ENCODE data around the gene EML1.

Gene EML1

DNA sequence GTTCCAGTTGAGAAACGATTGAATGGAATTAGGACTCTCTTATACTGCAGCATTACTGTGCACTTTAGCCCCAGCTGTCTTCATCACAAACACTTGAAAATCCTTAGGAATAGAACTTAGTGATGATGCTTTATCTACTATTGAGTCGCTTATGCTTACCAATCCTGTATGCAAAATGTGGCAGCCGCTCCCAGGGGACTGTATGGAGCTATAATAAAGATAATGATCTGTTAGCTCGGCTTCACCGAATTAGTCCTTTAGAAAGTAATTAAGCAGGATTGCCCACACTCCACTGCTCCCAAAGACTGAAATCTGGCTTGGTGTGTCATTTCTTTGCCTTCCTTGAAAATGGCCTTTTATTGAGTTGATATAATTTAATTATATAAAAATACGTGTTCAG lies 10.6 kb downstream of the EML1 start:
- DNase-seq (ENCODE audit: low read depth, low spot score): no peak

DNA sequence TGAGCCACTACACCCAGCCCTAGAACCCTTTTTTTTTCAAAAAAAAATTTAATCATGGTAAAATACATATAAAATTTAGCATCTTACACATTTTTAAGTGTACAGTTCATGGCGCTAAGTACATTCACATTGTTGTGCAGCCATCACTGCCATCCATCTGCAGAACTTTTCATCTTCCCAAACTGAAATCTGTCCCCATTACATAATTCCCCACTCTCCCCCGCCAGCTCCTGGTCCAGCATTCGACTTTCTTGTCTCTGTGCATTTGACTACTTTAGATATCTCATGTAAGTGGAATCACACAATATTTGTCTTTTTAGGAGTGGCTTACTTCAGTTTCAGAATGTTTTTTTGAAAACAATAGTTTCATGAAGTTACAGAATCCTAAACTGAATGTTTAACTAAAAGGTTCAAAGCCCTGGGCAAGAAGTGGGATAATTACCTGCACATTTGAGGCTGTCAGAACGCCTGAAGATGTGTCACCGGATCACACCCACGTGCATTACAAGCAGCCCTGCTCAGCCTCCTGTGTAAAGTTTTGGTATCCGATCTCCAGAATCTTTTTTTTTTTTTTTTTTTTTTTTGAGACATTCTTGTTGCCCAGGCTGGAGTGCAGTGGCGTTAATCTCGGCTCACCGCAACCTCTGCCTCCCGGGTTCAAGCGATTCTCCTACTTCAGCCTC lies 12.7 kb downstream of the EML1 start:
- no peak for DNase-seq (ENCODE audit: low read depth, low spot score)

DNA sequence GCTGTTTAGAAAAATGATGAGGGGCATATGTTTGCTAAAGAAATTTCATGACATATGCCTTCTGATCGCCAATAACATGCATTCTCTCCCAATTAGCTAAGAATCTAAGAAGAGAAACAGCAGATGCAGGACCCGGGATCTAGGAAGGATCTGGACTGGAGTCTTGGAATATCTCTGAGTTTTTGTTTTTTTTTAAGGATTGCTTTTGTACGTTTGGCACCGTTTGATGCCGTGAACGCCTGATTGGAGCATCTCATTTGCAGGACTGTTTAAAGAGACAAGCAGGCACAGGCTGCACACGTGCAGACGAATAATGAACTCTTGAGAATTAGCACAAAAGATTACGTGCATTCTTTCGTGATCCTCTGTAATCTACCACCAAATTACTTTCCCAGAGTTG lies 13.6 kb downstream of the EML1 start:
- no peak for DNase-seq (ENCODE audit: low read depth, low spot score)

DNA sequence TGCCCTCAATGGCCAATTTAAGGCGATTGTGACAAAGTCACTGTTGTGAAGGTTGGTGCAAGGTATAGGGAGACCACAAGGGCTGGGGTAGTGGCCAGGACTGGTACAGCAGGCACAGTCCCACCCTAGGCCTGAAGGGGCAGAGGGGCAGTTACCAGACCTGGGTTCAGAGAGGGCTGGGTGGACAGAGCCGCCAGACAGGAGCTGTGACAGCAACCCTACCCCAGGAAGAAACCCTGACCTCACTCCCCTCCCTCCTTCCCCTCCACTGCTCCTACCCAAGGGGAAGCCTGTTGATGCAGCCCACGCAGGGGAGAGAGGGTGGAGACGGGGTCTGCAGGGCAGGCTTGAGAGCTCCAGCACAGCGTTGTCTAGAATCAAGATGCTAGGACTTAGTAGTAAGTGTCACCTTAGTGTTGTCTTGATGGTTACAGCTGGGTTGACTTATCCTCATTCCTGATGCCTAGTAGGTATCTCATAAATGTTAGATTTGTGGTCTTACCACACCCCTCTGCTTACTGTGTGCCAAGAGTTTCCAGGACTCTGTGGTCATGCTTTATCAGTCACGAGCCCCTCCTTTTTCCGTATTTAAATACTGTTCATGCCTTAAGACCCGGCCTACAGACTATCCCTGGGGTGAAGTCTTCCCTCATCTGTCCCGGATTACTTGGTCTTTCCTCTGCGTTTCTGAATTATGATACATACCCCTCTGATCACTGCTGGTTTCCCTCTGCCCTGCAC lies 14.4 kb downstream of the EML1 start:
- DNase-seq (ENCODE audit: low read depth, low spot score): peak; percentile 61

DNA sequence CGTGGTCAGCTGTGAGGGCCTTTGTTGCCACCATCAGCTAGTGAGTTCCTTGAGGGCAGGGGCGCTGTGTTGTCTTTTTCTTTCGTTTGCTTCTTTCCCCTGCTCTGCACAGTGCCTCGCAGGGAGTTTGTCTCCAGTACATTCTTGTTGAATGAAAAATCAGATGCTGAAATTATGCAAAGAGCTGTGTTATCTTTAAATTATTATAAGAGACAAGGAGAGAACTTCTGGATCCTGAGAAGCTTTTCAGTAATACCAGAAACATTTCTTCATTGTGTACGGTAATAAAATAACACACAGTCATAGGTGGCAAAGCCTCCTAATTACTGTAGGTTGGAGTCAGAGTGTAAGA lies 14.9 kb downstream of the EML1 start:
- DNase-seq (ENCODE audit: low read depth, low spot score): no peak

DNA sequence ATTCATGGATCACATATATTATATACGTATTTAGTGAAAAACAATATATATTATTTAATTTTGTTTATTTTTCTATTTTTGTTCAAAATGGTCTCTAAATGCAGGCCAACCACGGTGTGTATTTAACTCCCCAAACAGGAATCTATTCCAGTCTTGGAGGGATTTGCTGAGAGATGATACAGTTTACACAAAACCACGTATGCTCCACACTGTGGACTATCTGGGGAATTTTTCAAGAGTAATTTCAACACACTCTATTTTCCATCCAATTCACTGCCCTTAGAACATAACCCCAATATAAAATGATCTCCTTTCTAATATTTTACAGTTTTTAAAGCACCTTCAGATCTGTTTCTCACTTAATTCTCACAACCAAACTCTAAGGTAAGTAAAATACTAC lies 15.3 kb downstream of the EML1 start:
- DNase-seq (ENCODE audit: low read depth, low spot score): no peak

DNA sequence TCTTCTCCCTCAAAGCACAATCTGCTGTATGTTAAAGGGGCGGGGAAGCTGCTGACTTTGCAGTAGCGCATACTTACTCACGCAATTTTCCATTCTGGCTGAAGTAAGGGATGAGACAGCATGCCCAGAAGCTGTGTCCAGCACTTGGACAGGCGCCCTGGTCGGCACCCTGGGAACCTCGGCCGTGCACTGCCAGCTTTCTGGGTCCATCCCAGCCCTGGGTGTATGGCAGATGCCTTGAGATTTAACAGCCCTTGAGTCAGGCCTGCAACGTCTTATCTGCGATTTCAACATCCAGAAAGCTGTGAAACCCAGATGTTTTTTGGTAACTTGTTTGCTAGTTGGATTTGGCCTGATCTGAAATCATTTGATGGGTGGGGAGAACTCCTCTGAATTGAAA lies 16.1 kb downstream of the EML1 start:
- peak; percentile 56 for DNase-seq (ENCODE audit: low read depth, low spot score)

DNA sequence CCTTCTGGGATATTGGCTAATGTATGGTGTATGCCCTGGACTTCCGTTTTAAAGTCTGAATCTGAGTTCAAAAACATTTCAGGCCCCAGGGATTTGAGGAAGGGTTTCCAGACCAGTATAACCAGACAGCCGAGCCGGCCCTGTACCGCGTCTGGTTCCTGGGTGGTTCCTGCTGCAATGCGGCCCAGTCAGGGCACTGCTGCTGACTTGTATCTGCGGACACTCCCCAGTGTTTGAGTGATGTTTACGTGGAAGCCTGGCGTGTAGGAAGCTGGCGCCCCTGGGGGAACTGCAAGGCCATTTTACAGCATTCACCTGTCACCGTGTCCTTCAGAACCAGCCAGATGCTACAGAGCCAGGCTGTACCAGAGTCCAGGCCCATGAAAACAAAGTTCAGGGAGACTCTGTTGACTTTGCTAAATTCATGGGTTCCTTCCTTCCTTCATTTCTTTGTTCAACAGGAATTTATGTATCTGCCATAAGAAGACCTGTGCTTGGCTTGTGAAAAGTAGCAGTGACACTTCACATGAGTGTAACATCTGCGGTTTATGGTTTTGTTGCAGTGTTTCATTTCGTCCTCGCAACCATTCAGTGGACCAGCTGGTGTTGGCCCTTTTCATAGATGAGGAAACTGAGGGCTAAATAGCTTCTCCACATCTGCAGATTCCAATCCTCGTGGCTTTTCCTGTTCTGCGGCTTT lies 16.8 kb downstream of the EML1 start:
- DNase-seq (ENCODE audit: low read depth, low spot score): peak; percentile 86

DNA sequence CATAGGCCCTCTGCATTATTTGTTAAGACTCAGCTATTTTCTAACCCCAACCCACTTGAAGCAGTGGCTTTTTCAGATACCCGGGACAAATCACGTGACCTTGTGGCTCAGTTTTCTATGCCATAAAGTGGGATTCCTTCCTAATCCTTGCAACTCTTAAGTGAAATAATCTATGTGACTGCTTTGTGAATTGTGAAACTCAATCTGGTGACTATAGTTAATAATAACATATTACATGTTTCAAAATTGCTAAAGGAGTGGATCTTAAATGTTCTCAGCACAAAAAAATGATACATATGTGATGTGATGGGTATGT lies 17.3 kb downstream of the EML1 start:
- no peak for DNase-seq (ENCODE audit: low read depth, low spot score)

DNA sequence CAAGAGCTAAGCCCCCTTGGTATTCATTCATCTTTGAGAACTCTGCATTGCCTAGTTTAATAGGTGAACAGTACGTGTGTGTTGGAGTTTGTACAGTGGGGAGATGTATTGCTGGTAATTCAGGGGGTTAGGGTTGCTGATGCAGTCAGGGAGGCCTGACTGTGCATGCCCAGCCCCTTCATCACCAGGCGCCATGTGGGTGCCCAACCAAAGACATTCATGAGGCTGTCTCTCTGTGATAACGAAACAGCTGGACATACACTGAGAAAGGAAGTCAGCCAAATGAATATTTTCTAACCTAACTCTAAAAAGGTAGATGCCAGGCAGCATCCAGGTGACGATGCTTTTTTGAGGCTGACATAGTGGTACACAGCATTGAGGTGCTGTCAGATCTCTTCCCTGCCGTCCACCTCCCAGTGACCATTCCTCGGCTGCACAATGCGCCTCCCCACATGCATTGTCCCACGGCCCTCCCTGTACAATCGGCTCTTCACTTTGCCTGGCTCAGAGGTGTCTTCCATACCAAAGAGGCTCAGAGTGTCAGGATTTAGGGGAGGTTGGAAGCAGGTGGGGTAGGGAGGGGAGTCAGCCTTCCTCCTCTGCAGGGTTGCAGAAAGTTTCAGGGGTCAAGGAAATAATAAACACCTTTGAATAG lies 19.0 kb downstream of the EML1 start:
- DNase-seq (ENCODE audit: low read depth, low spot score): no peak

DNA sequence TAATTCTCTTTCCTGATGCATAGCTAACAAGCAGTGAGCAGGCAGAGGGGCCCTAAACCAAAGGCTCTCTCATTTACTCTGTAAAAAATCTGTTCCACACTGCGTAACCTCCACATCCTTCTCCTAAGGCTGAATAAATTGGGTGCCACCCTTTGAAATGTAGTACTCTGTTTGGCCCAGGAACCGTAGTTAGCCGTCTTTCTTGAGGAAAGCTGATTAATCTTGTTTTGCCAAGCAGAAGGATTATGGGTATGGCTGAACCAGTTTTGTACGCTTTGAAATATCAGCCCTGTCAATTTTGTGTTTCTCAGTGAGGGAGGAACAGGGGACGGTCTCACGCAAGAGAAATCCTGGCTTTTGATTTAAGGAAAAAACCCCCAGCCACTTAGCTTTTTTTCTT lies 19.7 kb downstream of the EML1 start:
- DNase-seq (ENCODE audit: low read depth, low spot score): no peak

DNA sequence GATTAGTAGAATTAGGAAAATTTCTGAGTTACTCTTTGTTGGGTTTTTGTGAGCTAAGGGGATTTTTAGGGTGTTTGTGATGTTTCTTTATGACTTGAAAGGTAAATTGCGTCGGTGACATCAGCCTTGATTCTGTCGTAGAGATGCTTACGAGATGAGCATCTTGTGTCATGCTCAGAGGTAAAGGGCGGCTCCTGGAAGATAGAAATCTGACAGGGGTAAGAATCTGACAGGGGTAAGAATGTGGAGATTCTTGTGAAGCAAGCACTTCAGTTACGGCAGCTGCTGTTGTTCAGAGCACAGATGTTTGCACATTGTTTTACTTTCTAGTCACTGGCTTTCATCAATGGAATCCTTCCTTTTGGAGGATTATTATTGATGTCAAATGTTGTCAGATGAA lies 22.5 kb downstream of the EML1 start:
- DNase-seq (ENCODE audit: low read depth, low spot score): no peak

DNA sequence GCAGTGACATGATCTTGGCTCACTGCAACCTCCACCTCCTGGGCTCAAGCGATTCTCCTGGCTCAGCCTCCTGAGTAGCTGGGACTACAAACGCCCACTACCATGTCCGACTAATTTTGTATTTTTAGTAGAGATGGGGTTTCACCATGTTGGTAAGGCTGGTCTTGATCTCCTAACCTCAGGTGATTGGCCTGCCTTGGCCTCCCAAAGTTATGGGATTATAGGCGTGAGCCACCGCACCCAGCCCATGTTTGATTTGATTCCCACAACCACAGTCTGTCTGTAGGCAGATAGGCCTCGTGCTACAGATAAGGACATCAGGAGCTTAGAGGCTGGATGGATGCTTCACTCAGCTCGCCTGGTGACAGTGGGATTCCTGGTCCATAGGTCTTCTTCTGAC lies 23.0 kb downstream of the EML1 start:
- no peak for DNase-seq (ENCODE audit: low read depth, low spot score)

DNA sequence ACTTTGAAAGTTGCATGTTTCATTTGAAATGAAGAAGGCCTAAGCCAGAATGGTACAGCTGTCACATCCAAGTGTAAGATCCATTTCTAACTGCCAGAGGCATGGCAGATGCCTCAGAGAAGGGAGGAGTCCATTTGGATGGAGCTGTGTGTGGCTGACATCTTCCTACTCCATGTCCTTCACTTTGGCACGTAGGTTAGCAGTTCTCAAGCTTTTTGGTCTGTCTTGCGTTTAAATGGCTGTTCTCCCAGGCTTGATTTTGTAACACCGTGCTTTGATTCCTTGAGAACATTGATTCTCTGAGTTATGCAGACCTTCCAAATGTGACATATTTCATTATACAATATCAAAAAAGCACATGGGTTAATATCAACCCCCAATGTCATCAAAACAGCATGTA lies 23.4 kb downstream of the EML1 start:
- DNase-seq (ENCODE audit: low read depth, low spot score): no peak

DNA sequence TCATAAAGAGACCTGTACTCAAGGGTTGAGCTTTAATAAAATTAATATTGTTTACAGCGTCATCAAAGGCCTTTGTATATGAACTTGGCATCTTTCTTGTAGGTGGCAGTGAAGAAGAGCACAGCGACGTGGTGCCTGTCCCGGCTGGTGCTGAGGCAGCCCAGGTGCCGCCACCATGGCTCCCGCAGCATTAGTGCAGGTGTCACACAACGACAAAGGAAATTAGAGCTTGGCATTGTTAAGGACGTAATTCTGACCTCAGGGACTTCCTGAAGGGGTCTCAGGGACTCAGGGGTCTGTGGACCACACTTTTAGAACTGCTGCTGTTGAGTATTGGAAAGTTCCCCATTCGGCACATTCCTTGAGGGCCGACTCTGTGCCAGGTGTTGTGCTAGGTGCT lies 24.1 kb downstream of the EML1 start:
- DNase-seq (ENCODE audit: low read depth, low spot score): no peak

DNA sequence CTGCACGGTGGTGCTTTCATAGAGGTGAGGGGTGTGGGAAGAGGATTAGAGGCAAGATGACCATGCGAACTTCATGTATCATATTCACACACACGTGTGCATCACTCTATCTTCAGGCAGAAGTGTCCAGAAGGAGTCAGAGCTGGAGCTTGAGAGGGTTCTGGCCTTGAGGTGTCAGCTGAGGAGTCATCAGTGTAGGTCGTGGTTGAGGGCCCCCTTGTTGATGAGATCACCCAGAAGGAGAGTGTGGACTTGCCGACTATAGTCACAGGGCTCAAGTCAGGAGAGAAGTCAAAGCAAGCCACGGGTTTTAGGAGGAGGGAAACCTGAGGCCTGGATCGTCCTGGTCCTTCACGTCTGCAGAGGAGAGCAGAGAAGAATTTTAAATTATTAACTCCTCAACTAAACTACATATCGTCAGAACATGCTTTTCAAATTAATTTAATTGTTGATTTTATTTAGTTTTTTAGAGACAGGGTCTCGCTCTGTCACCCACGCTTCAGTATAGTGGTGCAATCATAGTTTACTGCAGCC lies 25.4 kb downstream of the EML1 start:
- DNase-seq (ENCODE audit: low read depth, low spot score): no peak

DNA sequence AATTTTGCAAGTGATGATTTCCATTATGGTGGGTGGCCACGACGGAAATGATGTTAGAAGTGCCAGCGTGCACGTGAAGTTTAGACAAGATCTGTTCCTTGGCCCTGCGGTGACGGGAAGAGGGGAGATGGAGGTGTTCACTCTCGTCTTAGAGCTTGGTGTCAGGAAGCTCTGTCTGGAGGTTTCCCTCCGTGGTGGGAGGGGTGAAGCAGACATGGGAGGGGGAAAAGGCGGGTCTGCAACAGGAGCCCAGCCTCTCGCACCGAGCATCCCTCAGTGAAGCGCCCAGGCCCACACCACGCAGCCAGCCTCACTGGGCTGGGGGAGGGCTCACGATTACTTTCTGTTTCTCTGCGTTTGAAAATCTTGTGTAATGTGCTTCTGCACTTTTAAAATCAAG lies 26.3 kb downstream of the EML1 start:
- peak; percentile 68 for DNase-seq (ENCODE audit: low read depth, low spot score)

DNA sequence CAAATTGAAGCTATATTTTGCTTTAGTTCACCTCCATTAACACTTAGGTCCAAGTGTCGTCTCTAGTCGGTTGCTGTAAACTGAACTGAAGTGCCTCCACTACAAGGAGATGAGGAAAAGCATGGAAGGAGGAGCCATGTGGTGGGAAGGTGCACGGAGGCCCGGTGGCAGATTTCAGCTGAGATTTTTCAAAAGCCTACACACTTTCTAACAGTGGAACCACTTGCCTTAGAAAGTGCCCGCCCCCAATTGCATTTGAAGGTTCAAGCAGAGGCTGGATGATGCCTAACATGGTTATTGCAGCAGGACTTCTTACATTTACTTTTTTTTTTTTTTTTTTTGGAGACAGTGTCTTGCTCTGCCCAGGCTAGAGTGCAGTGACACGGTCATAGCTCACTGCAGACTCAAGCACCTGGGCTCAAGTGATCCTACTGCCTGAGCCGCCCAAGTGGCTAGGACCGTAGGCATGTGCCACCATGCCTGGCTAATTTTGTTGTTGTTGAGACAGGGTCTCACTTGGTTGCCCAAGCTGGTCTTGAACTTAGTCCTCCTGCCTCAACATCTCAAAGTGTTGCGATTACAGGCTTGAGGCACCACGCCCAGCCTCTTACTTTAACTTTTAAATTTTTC lies 27.6 kb downstream of the EML1 start:
- DNase-seq (ENCODE audit: low read depth, low spot score): no peak

DNA sequence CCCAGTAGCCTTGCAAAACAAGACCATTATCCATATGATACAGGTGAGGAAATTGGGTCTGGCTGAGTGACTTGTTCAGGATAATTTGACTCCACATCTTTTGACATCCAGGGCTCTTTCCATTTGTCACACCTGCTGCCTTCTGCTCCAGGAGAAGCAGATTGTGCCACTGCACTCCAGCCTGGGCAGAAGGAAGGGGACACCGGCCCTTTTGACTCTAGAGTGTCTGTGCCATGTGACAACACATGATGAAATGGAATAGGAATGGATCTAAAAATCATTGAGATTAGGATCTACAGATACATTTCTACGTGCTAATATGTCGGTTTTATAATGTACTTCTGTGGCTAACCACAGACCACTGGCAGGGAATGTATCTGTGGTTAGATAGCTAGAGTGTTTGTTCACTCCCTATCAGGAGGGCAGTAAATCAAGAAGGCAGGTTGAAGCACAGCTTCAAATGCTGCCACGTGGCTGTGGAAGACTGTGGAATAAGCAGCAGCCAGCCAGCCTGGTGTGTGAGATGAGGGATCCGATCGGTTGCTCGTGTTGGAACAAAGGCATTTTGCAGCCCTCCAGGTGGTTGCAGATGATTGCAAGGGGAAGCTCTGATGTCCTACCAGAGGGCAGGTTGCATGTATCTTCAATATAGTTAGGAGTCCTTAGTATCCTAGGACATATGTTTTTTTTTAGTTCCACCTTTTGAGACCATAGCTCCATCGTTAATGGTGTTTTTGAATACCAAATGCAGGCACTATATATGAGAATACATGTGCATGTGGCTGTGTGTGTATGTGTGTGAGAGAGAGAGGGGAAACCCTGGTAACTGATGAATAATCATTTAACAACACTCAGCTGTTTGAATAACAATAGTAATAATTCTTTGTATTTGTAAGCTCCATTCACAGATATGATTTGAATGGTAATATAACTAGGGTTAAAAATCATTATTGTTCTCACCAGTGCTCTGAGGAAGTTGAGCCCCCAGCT lies 28.6 kb downstream of the EML1 start:
- no peak for DNase-seq (ENCODE audit: low read depth, low spot score)

DNA sequence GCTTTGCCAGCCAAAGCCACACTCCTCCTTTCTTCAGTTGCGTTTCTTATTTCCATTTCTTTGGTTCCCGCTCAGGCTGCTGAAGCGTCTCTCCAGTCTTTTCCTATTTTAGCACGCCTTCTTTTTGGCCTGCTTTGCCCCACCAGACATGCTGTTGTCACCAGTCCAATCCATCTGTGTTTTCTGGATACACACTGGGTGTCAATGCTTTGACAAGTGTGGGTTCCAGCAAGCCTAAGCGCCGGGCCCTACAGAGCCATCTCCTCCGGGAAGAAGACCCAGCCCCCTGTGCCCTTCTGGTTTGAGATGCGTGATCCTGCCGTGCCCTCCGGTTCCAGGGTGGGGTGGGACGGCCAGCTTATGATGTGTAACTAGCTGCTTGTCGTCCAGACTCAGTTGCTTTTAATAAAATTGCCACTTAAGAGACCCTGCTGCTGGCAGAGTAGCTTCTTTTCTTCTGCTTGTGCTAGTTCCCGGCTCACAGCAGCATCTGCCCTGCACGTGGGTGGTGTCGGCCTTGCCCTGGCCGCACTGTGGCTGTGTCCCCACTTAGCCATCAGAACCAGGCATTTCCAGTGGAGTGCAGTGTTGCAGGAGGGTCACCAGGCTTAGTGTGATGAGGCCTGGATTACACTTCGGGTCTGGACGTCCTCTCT lies 29.7 kb downstream of the EML1 start:
- no peak for DNase-seq (ENCODE audit: low read depth, low spot score)

All from ELF-1 (cell line).